Measurements from ENCODE around the gene PAFAH2.

The PAFAH2 gene

GRCh38 chr1:25973610-25974321 is 24.1 kb downstream of the PAFAH2 start:
- H4K20me1 ChIP-seq (ENCODE audit: insufficient read depth, low read length), result no peaks in the 10 kb centered on the region

GRCh38 chr1:25971811-25972180 is 26.1 kb downstream of the PAFAH2 start:
- Histone ChIP-seq H3K27ac (ENCODE audit: low read length) (no peak overlapping the region), H3K9me3 (ENCODE audit: insufficient read depth, low read length) (no peaks in the 10 kb centered on the region), H3K9ac (ENCODE audit: low read length) (no peak overlapping the region), H3K4me2 (ENCODE audit: low read length) (no peak overlapping the region), H2AFZ (ENCODE audit: low read depth, low read length) (no peak overlapping the region), H3K27me3 (ENCODE audit: low read depth, low read length) (no peaks in the 10 kb centered on the region), H3K4me1 (ENCODE audit: low read length) (no peaks in the 10 kb centered on the region), H3K36me3 (replicated peaks; ENCODE audit: low read depth, low read length) (no peaks in the 10 kb centered on the region), H3K79me2 (ENCODE audit: low read length) (no peaks in the 10 kb centered on the region), H3K4me3 (ENCODE audit: low read length) (no peak overlapping the region), H4K20me1 (ENCODE audit: insufficient read depth, low read length) (no peaks in the 10 kb centered on the region)
- no peak for TF ChIP-seq CTCF (IDR thresholded peaks at IDR 0.05; ENCODE audit: low read depth, low read length)
- no peak for TF ChIP-seq EZH2phosphoT487 (IDR thresholded peaks at IDR 0.05; ENCODE audit: low read depth)

More at GRCh38 chr1:25973610-25974321, 24.1 kb downstream of the PAFAH2 start:
- H3K4me3 ChIP-seq (ENCODE audit: low read length), result no peak overlapping the region
- H3K4me2 ChIP-seq (ENCODE audit: low read length), result no peak overlapping the region
- no peaks in the 10 kb centered on the region for H3K79me2 ChIP-seq (ENCODE audit: low read length)
- H3K36me3 ChIP-seq (replicated peaks; ENCODE audit: low read depth, low read length), result no peaks in the 10 kb centered on the region
- no peak for TF ChIP-seq CTCF (IDR thresholded peaks at IDR 0.05; ENCODE audit: low read depth, low read length)
- no peak for TF ChIP-seq EZH2phosphoT487 (IDR thresholded peaks at IDR 0.05; ENCODE audit: low read depth)
- H3K27me3 ChIP-seq (ENCODE audit: low read depth, low read length), result no peaks in the 10 kb centered on the region
- no peaks in the 10 kb centered on the region for H3K9me3 ChIP-seq (ENCODE audit: insufficient read depth, low read length)
- H3K4me1 ChIP-seq (ENCODE audit: low read length), result no peaks in the 10 kb centered on the region
- no peak overlapping the region for H3K27ac ChIP-seq (ENCODE audit: low read length)
- no peak overlapping the region for H2AFZ ChIP-seq (ENCODE audit: low read depth, low read length)
- H3K9ac ChIP-seq (ENCODE audit: low read length), result no peak overlapping the region

GRCh38 chr1:25971066-25971810 is 26.6 kb downstream of the PAFAH2 start:
- Histone ChIP-seq H3K27ac (ENCODE audit: low read length) (no peak overlapping the region), H3K79me2 (ENCODE audit: low read length) (no peaks in the 10 kb centered on the region), H3K4me2 (ENCODE audit: low read length) (no peak overlapping the region), H3K9me3 (ENCODE audit: insufficient read depth, low read length) (no peaks in the 10 kb centered on the region), H4K20me1 (ENCODE audit: insufficient read depth, low read length) (no peaks in the 10 kb centered on the region), H3K9ac (ENCODE audit: low read length) (no peak overlapping the region), H3K27me3 (ENCODE audit: low read depth, low read length) (no peaks in the 10 kb centered on the region), H2AFZ (ENCODE audit: low read depth, low read length) (no peak overlapping the region), H3K4me1 (ENCODE audit: low read length) (no peaks in the 10 kb centered on the region), H3K36me3 (replicated peaks; ENCODE audit: low read depth, low read length) (no peaks in the 10 kb centered on the region), H3K4me3 (ENCODE audit: low read length) (no peak overlapping the region)
- TF ChIP-seq EZH2phosphoT487 (IDR thresholded peaks at IDR 0.05; ENCODE audit: low read depth) (no peak), CTCF (IDR thresholded peaks at IDR 0.05; ENCODE audit: low read depth, low read length) (no peak)

GRCh38 chr1:25967308-25967707 is 30.6 kb downstream of the PAFAH2 start:
- H3K9me3 ChIP-seq (ENCODE audit: insufficient read depth, low read length), result no peaks in the 10 kb centered on the region
- no peak overlapping the region for H3K27ac ChIP-seq (ENCODE audit: low read length)
- no peaks in the 10 kb centered on the region for H3K36me3 ChIP-seq (replicated peaks; ENCODE audit: low read depth, low read length)
- TF ChIP-seq EZH2phosphoT487 (IDR thresholded peaks at IDR 0.05; ENCODE audit: low read depth) (no peak), CTCF (IDR thresholded peaks at IDR 0.05; ENCODE audit: low read depth, low read length) (no peak)
- no peaks in the 10 kb centered on the region for H3K4me1 ChIP-seq (ENCODE audit: low read length)
- H3K4me2 ChIP-seq (ENCODE audit: low read length), result no peak overlapping the region
- H3K9ac ChIP-seq (ENCODE audit: low read length), result no peak overlapping the region
- no peak overlapping the region for H2AFZ ChIP-seq (ENCODE audit: low read depth, low read length)
- no peak overlapping the region for H3K4me3 ChIP-seq (ENCODE audit: low read length)
- no peaks in the 10 kb centered on the region for H3K79me2 ChIP-seq (ENCODE audit: low read length)
- no peaks in the 10 kb centered on the region for H3K27me3 ChIP-seq (ENCODE audit: low read depth, low read length)
- no peaks in the 10 kb centered on the region for H4K20me1 ChIP-seq (ENCODE audit: insufficient read depth, low read length)
